Lower leg skin (tissue), 4 donors: ENCODE data around the gene CLEC3B. TPM values are rescaled to one million over a fixed set of nuclear protein-coding genes. Genes with fewer than 3 reads are reported as not detected.

Source experiments
- DNase-seq, 2 donors: peaks; one replicate each; pipeline ENCODE4 v3.0.0-alpha.2; 2019; ENCODE audit warnings: low spot score in 2 of 2
- H3K4me3 ChIP-seq: fragments of 200-600 bp; sonication (generic); 2 replicates; pipeline ENCODE4 v1.5.1; 2017; ENCODE audit warnings: mild to moderate bottlenecking, low read depth; ENCODE audit not compliant: poor library complexity, severe bottlenecking
- POLR2A ChIP-seq, 2 donors: fragments of 450-650 bp; IDR thresholded peaks; one replicate each; pipeline ENCODE4 v1.6.1; 2016 to 2017; ENCODE audit warnings: antibody characterized with exemption in 2 of 2, mild to moderate bottlenecking in 1 of 2, moderate library complexity in 1 of 2
- WGBS, 2 donors: methylation state at CpG; one replicate each; pipeline ENCODE4 v1.1.5; 2018; 5-methylcytosine and 5-hydroxymethylcytosine counted together
- intact Hi-C: fragments of 100-400 bp; cut with DNase I; formaldehyde crosslinking; loops from one replicate; pipeline ENCODE4 v1.15.0; 2023; ENCODE audit warnings: low total_unique reads
- total RNA-seq, 4 donors: library from RNA; depleted of rRNA; stranded (reverse); fragments of >200 nt; gene quantifications; one replicate each; pipeline ENCODE4 v1.1.0, GENCODE V29; 2016
- TF ChIP-seq, protein P1 (sequence below), 3 donors: fragments of 450-650 bp; IDR thresholded peaks; one replicate each; pipeline ENCODE4 v1.5.1; 2016; ENCODE audit warnings: antibody characterized with exemption in 3 of 3, mild to moderate bottlenecking in 3 of 3, moderate library complexity in 2 of 3

The CLEC3B gene
- total RNA-seq, 4 donors from 2014 or later: 15.0 to 113 (median 29.8) TPM

- TF ChIP-seq POLR2A (IDR thresholded peaks at IDR 0.05): no peak
- TF ChIP-seq, protein P1, sequence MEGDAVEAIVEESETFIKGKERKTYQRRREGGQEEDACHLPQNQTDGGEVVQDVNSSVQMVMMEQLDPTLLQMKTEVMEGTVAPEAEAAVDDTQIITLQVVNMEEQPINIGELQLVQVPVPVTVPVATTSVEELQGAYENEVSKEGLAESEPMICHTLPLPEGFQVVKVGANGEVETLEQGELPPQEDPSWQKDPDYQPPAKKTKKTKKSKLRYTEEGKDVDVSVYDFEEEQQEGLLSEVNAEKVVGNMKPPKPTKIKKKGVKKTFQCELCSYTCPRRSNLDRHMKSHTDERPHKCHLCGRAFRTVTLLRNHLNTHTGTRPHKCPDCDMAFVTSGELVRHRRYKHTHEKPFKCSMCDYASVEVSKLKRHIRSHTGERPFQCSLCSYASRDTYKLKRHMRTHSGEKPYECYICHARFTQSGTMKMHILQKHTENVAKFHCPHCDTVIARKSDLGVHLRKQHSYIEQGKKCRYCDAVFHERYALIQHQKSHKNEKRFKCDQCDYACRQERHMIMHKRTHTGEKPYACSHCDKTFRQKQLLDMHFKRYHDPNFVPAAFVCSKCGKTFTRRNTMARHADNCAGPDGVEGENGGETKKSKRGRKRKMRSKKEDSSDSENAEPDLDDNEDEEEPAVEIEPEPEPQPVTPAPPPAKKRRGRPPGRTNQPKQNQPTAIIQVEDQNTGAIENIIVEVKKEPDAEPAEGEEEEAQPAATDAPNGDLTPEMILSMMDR (IDR thresholded peaks at IDR 0.05): no peak
- 28 to 50% methylated on average over 2 of the region's 2 CpGs for whole genome bisulfite sequencing, 2 donors
- no peak overlapping the region for H3K4me3 ChIP-seq
- DNase-seq: no peak
- intact Hi-C loops: no loop called here
Observed at GRCh38 chr3:45016916-45017315, 9.2 kb upstream of the CLEC3B start.

- H3K4me3 ChIP-seq: no peak overlapping the region
- WGBS, 2 donors: 43 to 59% methylated on average over 5 of the region's 5 CpGs
- TF ChIP-seq POLR2A (IDR thresholded peaks at IDR 0.05): no peak
- TF ChIP-seq, protein P1 (IDR thresholded peaks at IDR 0.05): no peak
- no peak for DNase-seq
- intact Hi-C loops: no loop called here
Observed at GRCh38 chr3:45017821-45018220, 8.3 kb upstream of the CLEC3B start.

DNA sequence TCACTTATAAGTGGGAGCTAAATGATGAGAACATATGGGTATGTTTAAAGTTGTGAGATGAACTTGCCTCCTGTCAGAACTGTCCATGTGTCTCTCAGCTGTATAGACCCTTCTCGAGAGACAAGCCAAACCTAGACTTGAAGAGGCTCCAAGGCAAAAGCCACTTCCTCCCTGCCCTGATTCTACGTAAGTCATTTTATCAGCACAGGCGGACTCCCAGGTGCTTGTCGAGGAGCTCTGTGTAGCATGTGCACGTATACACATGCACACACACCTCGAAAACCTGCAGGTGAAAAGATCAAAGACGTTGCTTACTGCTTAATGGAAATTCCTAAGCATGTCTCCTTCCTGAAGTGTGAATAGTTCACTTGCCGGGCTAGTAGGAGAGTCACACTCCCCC, 5.6 kb upstream of the CLEC3B start:
- intact Hi-C loops: no loop called here
- no peak overlapping the region for H3K4me3 ChIP-seq
- 32 to 51% methylated on average over 8 of the region's 8 CpGs for WGBS, 2 donors
- DNase-seq: no peak
- TF ChIP-seq, protein P1 (IDR thresholded peaks at IDR 0.05): no peak
- TF ChIP-seq POLR2A (IDR thresholded peaks at IDR 0.05): no peak

DNA sequence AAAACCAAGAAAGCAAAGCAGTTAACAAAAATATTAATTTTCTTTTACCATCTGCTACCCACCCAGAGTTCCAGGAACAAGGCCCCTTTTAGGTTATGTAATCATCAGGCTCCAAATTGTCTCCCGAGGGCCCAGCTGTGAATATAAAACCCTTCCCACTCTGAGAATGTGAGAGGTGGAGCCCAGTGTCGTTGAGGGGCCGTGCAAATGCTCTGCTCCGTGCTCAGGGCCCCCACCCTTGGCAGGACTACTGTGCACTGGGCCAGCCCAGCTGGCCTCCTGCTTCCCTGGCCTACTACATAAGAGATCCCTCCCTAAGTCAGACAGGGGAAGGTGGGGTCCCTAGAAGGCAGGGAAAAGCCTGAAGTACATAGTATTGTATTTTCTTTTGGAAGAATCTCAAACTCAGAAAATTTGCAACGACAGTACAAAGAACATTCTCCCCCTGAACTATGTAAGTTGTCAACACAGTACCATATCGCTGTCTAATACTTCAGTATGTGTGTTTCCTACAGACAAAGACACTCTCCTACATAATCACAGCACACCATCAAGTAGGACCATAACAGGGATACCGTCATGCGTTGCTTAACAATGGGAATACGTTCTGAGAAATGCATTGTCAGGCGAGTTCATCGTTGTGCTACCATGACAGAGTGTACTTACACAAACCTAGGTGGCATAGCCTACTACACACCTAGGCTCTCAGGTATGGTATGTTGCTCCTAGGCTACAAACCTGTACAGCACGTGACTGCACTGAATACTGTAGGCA, 4.4 kb upstream of the CLEC3B start:
- DNase-seq: peak in 1 of 2 donors; percentile 91
- 46 to 48% methylated on average over 12 of the region's 12 CpGs for WGBS, 2 donors
- TF ChIP-seq, protein P1 (IDR thresholded peaks at IDR 0.05): no peak
- no peak for TF ChIP-seq POLR2A (IDR thresholded peaks at IDR 0.05)
- intact Hi-C loops: no loop called here
- no peak overlapping the region for H3K4me3 ChIP-seq

- intact Hi-C loops: no loop called here
- no peak overlapping the region for H3K4me3 ChIP-seq
- DNase-seq: no peak
- no peak for TF ChIP-seq POLR2A (IDR thresholded peaks at IDR 0.05)
- TF ChIP-seq, protein P1 (IDR thresholded peaks at IDR 0.05): no peak
- 84 to 90% methylated on average over 3 of the region's 3 CpGs for WGBS, 2 donors
Observed at GRCh38 chr3:45023675-45024074, 2.4 kb upstream of the CLEC3B start.
